Measurements from ENCODE around the gene CDK5RAP3.
"Not testable (repeated sequence)": the region's sequence is repeated elsewhere in the genome, so short reads cannot be mapped to it uniquely, and the experiment has no call there.

Gene CDK5RAP3

GRCh38 chr17:47970725-47971499 is at the start of gene CDK5RAP3:
Gene CDK5RAP3, plus strand, starts transcription at chr17:47971113. Its CDS starts 34 bp downstream, at chr17:47971147.
- peak; percentile 99 for DNase-seq

GRCh38 chr17:47924785-47925677 is 45.9 kb upstream of the CDK5RAP3 start:
- DNase-seq = no peak

- DNase-seq = no peak
These were observed 45.3 kb upstream of the CDK5RAP3 start for GRCh38 chr17:47925678-47925988.

- DNase-seq = no peak
These were observed 43.0 kb upstream of the CDK5RAP3 start for GRCh38 chr17:47927821-47928400.

- no peak for DNase-seq
These were observed 42.5 kb upstream of the CDK5RAP3 start for GRCh38 chr17:47928415-47928814.

- no peak for DNase-seq
These were observed 41.5 kb upstream of the CDK5RAP3 start for GRCh38 chr17:47929218-47930000.

- DNase-seq = no peak
These were observed 39.1 kb upstream of the CDK5RAP3 start for GRCh38 chr17:47931848-47932247.

GRCh38 chr17:47934856-47935255 is 36.1 kb upstream of the CDK5RAP3 start:
- peak; percentile 62 for DNase-seq

- not testable (repeated sequence) for DNase-seq
These were observed 35.4 kb upstream of the CDK5RAP3 start for GRCh38 chr17:47935468-47935867.

GRCh38 chr17:47935961-47936360 is 35.0 kb upstream of the CDK5RAP3 start:
- DNase-seq = peak; percentile 82

GRCh38 chr17:47937941-47938340 is 33.0 kb upstream of the CDK5RAP3 start:
- no peak for DNase-seq

- DNase-seq = peak; percentile 98
These were observed 29.4 kb upstream of the CDK5RAP3 start, which contains the start of gene PNPO for GRCh38 chr17:47941246-47942095. Gene PNPO, plus strand, starts transcription at chr17:47941571. Its CDS starts 105 bp downstream, at chr17:47941676.

GRCh38 chr17:47942096-47942510 is 28.8 kb upstream of the CDK5RAP3 start:
- DNase-seq = no peak

GRCh38 chr17:47942568-47942967 is 28.3 kb upstream of the CDK5RAP3 start:
- DNase-seq = no peak

- DNase-seq = no peak
These were observed 25.8 kb upstream of the CDK5RAP3 start for GRCh38 chr17:47945080-47945479.

GRCh38 chr17:47945529-47946508 is 25.1 kb upstream of the CDK5RAP3 start:
- DNase-seq = no peak

GRCh38 chr17:47946516-47946915 is 24.4 kb upstream of the CDK5RAP3 start:
- DNase-seq = no peak

- peak; percentile 73 for DNase-seq
These were observed 23.9 kb upstream of the CDK5RAP3 start for GRCh38 chr17:47946929-47947397.

GRCh38 chr17:47948706-47949196 is 22.2 kb upstream of the CDK5RAP3 start:
- DNase-seq = no peak

GRCh38 chr17:47949197-47949759 is 21.6 kb upstream of the CDK5RAP3 start:
- DNase-seq = peak; percentile 80

Data from fibroblast of skin of right biceps (primary cell).